SK-N-SH (cell line): ENCODE data around the gene C13orf46.

ENCODE experiments used
- RCOR1 ChIP-seq: fragments of 150-350 bp; IDR thresholded peaks from 2 replicates; pipeline ENCODE4 v1.6.1; 2017; ENCODE audit warnings: antibody characterized with exemption, low read length
- TAF1 ChIP-seq: IDR thresholded peaks from 2 replicates; pipeline ENCODE4 v1.6.1; 2012; ENCODE audit warnings: low read depth, mild to moderate bottlenecking, low read length, moderate library complexity, borderline replicate concordance

GRCh38 chr13:113939944-113940297 is 34.0 kb downstream of the C13orf46 start:
- no peak for TF ChIP-seq TAF1
- no peak for TF ChIP-seq RCOR1
